BE2C (cell line): Measurements from ENCODE around the gene TRIP4.

ENCODE experiments used
- DNase-seq: peaks from one replicate; pipeline ENCODE4 v3.0.0-alpha.2; 2020
- H3K27me3 ChIP-seq: fragments of 250-450 bp; sonication (Bioruptor Pico); 2 replicates; pipeline ENCODE4 v1.5.1; 2020; ENCODE audit warnings: mild to moderate bottlenecking
- H3K36me3 ChIP-seq: fragments of 250-450 bp; sonication (Bioruptor Pico); 2 replicates; pipeline ENCODE4 v1.5.1; 2020; ENCODE audit warnings: mild to moderate bottlenecking
- H3K4me1 ChIP-seq: fragments of 250-450 bp; sonication (Bioruptor Pico); 2 replicates; pipeline ENCODE4 v1.5.1; 2020
- H3K4me3 ChIP-seq: 2 replicates; pipeline ENCODE4 v1.5.1; 2011; ENCODE audit warnings: low read depth, low read length
- H3K9me3 ChIP-seq: fragments of 250-450 bp; sonication (Bioruptor Pico); 2 replicates; pipeline ENCODE4 v1.5.1; 2020
- CTCF ChIP-seq: IDR thresholded peaks from 2 replicates; pipeline ENCODE4 v1.5.1; 2012; ENCODE audit warnings: mild to moderate bottlenecking, low read depth, low read length

The TRIP4 gene

GRCh38 chr15:64396789-64397188 is 9.2 kb downstream of the TRIP4 start:
- peaks cover 24% of the 10 kb centered on the region for H3K36me3 ChIP-seq
- H3K4me1 ChIP-seq = no peaks in the 10 kb centered on the region
- H3K27me3 ChIP-seq = no peaks in the 10 kb centered on the region
- no peak for TF ChIP-seq CTCF
- no peaks in the 10 kb centered on the region for H3K9me3 ChIP-seq
- no peak overlapping the region for H3K4me3 ChIP-seq
- no peak for DNase-seq

- Histone ChIP-seq H3K9me3 (no peaks in the 10 kb centered on the region), H3K4me1 (no peaks in the 10 kb centered on the region), H3K36me3 (peaks cover 24% of the 10 kb centered on the region), H3K4me3 (no peak overlapping the region), H3K27me3 (no peaks in the 10 kb centered on the region)
- TF ChIP-seq CTCF = no peak
- no peak for DNase-seq
Observed at GRCh38 chr15:64398575-64398974, 10.9 kb downstream of the TRIP4 start.

GRCh38 chr15:64400583-64400982 is 12.9 kb downstream of the TRIP4 start:
- H3K36me3 ChIP-seq = peaks cover 18% of the 10 kb centered on the region
- no peak overlapping the region for H3K4me3 ChIP-seq
- H3K4me1 ChIP-seq = no peaks in the 10 kb centered on the region
- H3K27me3 ChIP-seq = no peaks in the 10 kb centered on the region
- DNase-seq = no peak
- TF ChIP-seq CTCF = no peak
- no peaks in the 10 kb centered on the region for H3K9me3 ChIP-seq

DNA sequence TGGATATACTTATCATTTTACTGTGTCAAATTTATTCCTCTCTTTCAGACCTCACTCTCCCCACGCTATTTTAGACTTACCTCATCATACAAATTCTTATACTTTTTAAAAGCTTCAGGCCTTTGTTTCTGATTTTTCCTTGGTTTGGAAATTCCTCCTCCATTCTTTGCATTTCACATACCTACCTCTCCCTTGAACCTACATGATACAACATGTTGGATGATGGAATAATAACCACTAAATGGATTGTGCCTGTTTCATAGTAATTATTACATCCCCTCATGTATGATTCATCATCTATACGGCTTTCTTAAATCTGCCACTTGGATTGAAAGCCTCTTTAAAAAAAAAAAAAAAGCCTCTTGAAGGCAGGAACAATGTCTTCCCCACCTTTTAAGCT is 24.6 kb downstream of the TRIP4 start:
- Histone ChIP-seq H3K36me3 (peaks cover 25% of the 10 kb centered on the region), H3K4me3 (no peak overlapping the region), H3K4me1 (no peaks in the 10 kb centered on the region), H3K27me3 (no peaks in the 10 kb centered on the region), H3K9me3 (no peaks in the 10 kb centered on the region)
- no peak for DNase-seq
- TF ChIP-seq CTCF = no peak

DNA sequence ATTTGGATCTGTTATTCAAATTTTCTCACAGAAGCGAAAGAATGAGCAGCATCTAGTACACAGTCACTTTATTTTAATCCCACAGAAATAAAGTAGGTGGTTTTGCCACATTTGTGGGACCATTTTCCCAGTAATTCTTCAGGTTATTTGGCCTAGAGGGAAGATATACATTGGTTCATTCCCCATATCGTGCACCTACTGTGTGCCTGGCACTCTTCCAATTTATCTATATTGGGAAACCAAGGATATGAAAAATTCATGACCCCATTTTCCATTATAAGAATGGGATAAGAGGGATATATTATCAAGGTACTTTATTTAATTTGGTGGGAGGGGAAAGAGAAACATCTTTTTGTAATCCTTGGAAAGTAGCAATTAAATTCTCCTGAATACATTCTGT is 35.1 kb downstream of the TRIP4 start:
- Histone ChIP-seq H3K4me3 (no peak overlapping the region), H3K9me3 (no peaks in the 10 kb centered on the region), H3K4me1 (no peaks in the 10 kb centered on the region), H3K36me3 (peaks cover 14% of the 10 kb centered on the region), H3K27me3 (no peaks in the 10 kb centered on the region)
- DNase-seq = no peak
- TF ChIP-seq CTCF = no peak

- Histone ChIP-seq H3K4me3 (no peak overlapping the region), H3K27me3 (no peaks in the 10 kb centered on the region), H3K4me1 (no peaks in the 10 kb centered on the region), H3K9me3 (no peaks in the 10 kb centered on the region), H3K36me3 (peaks cover 10% of the 10 kb centered on the region)
- no peak for DNase-seq
- TF ChIP-seq CTCF = no peak
Observed at GRCh38 chr15:64423970-64424369, 36.3 kb downstream of the TRIP4 start.
